Mammary epithelial cell (primary cell): ENCODE data around the gene CFAP52.

ENCODE experiments used
- EZH2 ChIP-seq: IDR thresholded peaks from 2 replicates; pipeline ENCODE4 v1.6.1; 2012; ENCODE audit warnings: low read length, inconsistent platforms, borderline replicate concordance
- TF ChIP-seq, protein P1 (sequence below), 2 donors: IDR thresholded peaks in 1 of 2; conservative IDR thresholded peaks in 1 of 2; 2 replicates each; pipeline ENCODE4 v1.5.1; 2011 to 2012; ENCODE audit warnings: inconsistent platforms in 2 of 2, low read length in 2 of 2, mild to moderate bottlenecking in 2 of 2, control low read depth in 1 of 2, low read depth in 1 of 2; ENCODE audit not compliant: insufficient read depth in 1 of 2; ENCODE audit errors: extremely low read depth in 1 of 2

DNA sequence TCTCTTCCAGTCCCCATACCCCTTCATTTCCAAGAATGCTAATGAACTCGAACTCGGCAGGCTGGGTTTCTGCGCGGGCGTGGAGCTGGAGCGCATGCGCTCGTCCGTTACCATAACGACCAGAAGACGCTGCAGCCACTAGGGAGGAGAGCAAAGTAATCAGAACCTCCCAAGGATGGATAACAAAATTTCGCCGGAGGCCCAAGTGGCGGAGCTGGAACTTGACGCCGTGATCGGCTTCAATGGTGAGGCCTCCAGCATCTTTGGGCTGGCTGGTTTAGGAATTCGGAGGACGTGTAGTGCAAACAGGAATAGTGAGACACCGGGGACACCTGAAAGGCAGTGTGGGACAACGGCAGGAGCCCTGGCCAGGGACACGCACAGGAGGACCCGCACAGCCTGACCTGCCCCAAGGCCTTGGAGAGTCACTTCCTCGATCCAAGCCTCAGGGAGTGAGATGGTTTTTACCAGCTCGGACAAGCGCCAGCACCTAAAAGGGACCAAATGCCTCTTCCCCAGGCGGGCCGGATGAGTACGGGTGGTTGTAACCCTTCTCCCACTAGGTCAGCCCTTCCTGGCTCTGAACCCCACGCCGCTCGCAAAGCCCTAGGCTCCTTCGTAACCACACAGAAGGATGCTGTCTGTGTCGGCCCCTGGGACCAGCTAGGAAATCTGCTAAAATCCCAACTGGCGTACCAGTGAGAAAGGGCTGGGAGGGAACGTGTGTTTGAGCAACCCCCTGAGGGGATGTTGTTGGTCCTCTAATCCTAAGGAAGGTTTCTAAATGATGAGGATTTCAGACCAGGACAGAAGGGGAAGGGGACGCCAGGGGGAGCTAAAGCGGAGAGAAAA lies at the start of gene CFAP52:
- TF ChIP-seq, protein P1, sequence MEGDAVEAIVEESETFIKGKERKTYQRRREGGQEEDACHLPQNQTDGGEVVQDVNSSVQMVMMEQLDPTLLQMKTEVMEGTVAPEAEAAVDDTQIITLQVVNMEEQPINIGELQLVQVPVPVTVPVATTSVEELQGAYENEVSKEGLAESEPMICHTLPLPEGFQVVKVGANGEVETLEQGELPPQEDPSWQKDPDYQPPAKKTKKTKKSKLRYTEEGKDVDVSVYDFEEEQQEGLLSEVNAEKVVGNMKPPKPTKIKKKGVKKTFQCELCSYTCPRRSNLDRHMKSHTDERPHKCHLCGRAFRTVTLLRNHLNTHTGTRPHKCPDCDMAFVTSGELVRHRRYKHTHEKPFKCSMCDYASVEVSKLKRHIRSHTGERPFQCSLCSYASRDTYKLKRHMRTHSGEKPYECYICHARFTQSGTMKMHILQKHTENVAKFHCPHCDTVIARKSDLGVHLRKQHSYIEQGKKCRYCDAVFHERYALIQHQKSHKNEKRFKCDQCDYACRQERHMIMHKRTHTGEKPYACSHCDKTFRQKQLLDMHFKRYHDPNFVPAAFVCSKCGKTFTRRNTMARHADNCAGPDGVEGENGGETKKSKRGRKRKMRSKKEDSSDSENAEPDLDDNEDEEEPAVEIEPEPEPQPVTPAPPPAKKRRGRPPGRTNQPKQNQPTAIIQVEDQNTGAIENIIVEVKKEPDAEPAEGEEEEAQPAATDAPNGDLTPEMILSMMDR (conservative IDR thresholded peaks at IDR 0.05 in 1 of 2, IDR thresholded peaks at IDR 0.05 in 1 of 2; ENCODE audit: extremely low read depth in 1 of 2, insufficient read depth in 1 of 2, low read depth in 1 of 2, low read length in 2 of 2): peak; percentile 60 to 81
- TF ChIP-seq EZH2: no peak
